H9 (cell line): Measurements from ENCODE around the gene RARG. TPM values are rescaled to one million over a fixed set of nuclear protein-coding genes. Genes with fewer than 3 reads are reported as not detected.
A peak's percentile ranks its signal among the peaks of the same experiment; 100 is the strongest.

ENCODE experiments used
- DNase-seq: peaks from one replicate; pipeline ENCODE4 v3.0.0-alpha.2; 2017
- H2AFZ ChIP-seq: one replicate; pipeline ENCODE4 v1.6.1; 2013; ENCODE audit warnings: mild to moderate bottlenecking, low read length, control low read depth, moderate library complexity
- H2AK5ac ChIP-seq: 2 replicates; pipeline ENCODE4 v1.6.1; 2013; ENCODE audit warnings: low read length, control low read depth, mixed read lengths; ENCODE audit not compliant: insufficient read length
- H2BK120ac ChIP-seq: one replicate; pipeline ENCODE4 v1.6.1; 2013; ENCODE audit warnings: low read depth, mild to moderate bottlenecking, low read length, control low read depth, inconsistent platforms; ENCODE audit not compliant: poor library complexity, severe bottlenecking
- H2BK12ac ChIP-seq: 2 replicates; pipeline ENCODE4 v1.6.1; 2013; ENCODE audit warnings: low read length, control low read depth, mixed read lengths, low read depth; ENCODE audit not compliant: insufficient read length
- H2BK15ac ChIP-seq: 2 replicates; pipeline ENCODE4 v1.6.1; 2013; ENCODE audit warnings: low read depth, low read length, control low read depth
- H2BK20ac ChIP-seq: one replicate; pipeline ENCODE4 v1.6.1; 2013; ENCODE audit warnings: low read depth, mild to moderate bottlenecking, low read length, control low read depth, inconsistent platforms; ENCODE audit not compliant: poor library complexity, severe bottlenecking
- H2BK5ac ChIP-seq: 2 replicates; pipeline ENCODE4 v1.6.1; 2013; ENCODE audit warnings: low read length, control low read depth, mixed read lengths; ENCODE audit not compliant: insufficient read length
- H3K14ac ChIP-seq: 2 replicates; pipeline ENCODE4 v1.6.1; 2013; ENCODE audit warnings: low read length, control low read depth; ENCODE audit not compliant: insufficient read depth
- H3K18ac ChIP-seq: 2 replicates; pipeline ENCODE4 v1.6.1; 2013; ENCODE audit warnings: low read depth, mild to moderate bottlenecking, mixed read lengths, low read length, control low read depth; ENCODE audit not compliant: insufficient read length
- H3K23ac ChIP-seq: 2 replicates; pipeline ENCODE4 v1.6.1; 2013; ENCODE audit warnings: low read length, control low read depth, mixed read lengths, low read depth; ENCODE audit not compliant: insufficient read length
- H3K23me2 ChIP-seq: 2 replicates; pipeline ENCODE4 v1.6.1; 2013; ENCODE audit warnings: low read depth, mild to moderate bottlenecking, mixed read lengths, low read length, control low read depth; ENCODE audit not compliant: insufficient read length, poor library complexity, severe bottlenecking
- H3K27ac ChIP-seq: 2 replicates; pipeline ENCODE4 v1.5.1; 2013; ENCODE audit warnings: low read length, control low read depth, mixed read lengths, low read depth; ENCODE audit not compliant: insufficient read length
- H3K27me3 ChIP-seq: 2 replicates; pipeline ENCODE4 v1.6.1; 2013; ENCODE audit warnings: low read length, control low read depth, inconsistent platforms; ENCODE audit not compliant: insufficient read depth
- H3K4ac ChIP-seq: 2 replicates; pipeline ENCODE4 v1.6.1; 2013; ENCODE audit warnings: low read depth, mild to moderate bottlenecking, control low read depth, inconsistent platforms, low read length, moderate library complexity
- H3K4me1 ChIP-seq: 2 replicates; pipeline ENCODE4 v1.6.1; 2013; ENCODE audit warnings: low read length, control low read depth, inconsistent platforms; ENCODE audit not compliant: insufficient read depth
- H3K4me2 ChIP-seq: 2 replicates; pipeline ENCODE4 v1.6.1; 2013; ENCODE audit warnings: low read length, control low read depth, mixed read lengths; ENCODE audit not compliant: insufficient read length, insufficient read depth
- H3K56ac ChIP-seq: 2 replicates; pipeline ENCODE4 v1.6.1; 2013; ENCODE audit warnings: low read depth, mild to moderate bottlenecking, mixed read lengths, low read length, control low read depth; ENCODE audit not compliant: insufficient read length
- H3K79me1 ChIP-seq: 2 replicates; pipeline ENCODE4 v1.6.1; 2013; ENCODE audit warnings: low read depth, mild to moderate bottlenecking, moderate library complexity, low read length, control low read depth, inconsistent platforms; ENCODE audit not compliant: insufficient read depth, poor library complexity, severe bottlenecking
- H3K79me2 ChIP-seq: 2 replicates; pipeline ENCODE4 v1.6.1; 2013; ENCODE audit warnings: low read length, control low read depth, inconsistent platforms; ENCODE audit not compliant: insufficient read depth
- H3K9ac ChIP-seq: 2 replicates; pipeline ENCODE4 v1.6.1; 2013; ENCODE audit warnings: low read length, control low read depth, mixed read lengths; ENCODE audit not compliant: insufficient read length; ENCODE audit errors: extremely low read depth
- H3K9me3 ChIP-seq: one replicate; pipeline ENCODE4 v1.6.1; 2013; ENCODE audit warnings: low read depth, low read length, inconsistent platforms; ENCODE audit not compliant: control insufficient read depth
- H3T11ph ChIP-seq: one replicate; pipeline ENCODE4 v1.6.1; 2013; ENCODE audit warnings: mild to moderate bottlenecking, low read length, control low read depth, inconsistent platforms
- H4K20me1 ChIP-seq: one replicate; pipeline ENCODE4 v1.6.1; 2013; ENCODE audit not compliant: control insufficient read depth, insufficient read length, insufficient read depth
- H4K5ac ChIP-seq: 2 replicates; pipeline ENCODE4 v1.6.1; 2013; ENCODE audit warnings: low read depth, mild to moderate bottlenecking, mixed read lengths, low read length, control low read depth; ENCODE audit not compliant: insufficient read length
- H4K8ac ChIP-seq: replicated peaks from 2 replicates; pipeline ENCODE4 v1.6.1; 2013; ENCODE audit warnings: low read length, control low read depth, mixed read lengths, low read depth; ENCODE audit not compliant: insufficient read length
- H4K91ac ChIP-seq: 2 replicates; pipeline ENCODE4 v1.6.1; 2013; ENCODE audit warnings: low read depth, mild to moderate bottlenecking, moderate library complexity, mixed read lengths, low read length, control low read depth; ENCODE audit not compliant: insufficient read length
- H3K27ac Mint-ChIP-seq, 3 experiments: 2 replicates in 2 of 3; 3 replicates in 1 of 3; pipeline ENCODE4 v1.8.0; 2020 to 2021; ENCODE audit warnings: mixed read lengths in 3 of 3, mild to moderate bottlenecking in 1 of 3, moderate library complexity in 1 of 3
- H3K27me3 Mint-ChIP-seq: 2 replicates; pipeline ENCODE4 v1.8.0; 2021; ENCODE audit warnings: low read depth, mild to moderate bottlenecking, moderate library complexity, mixed read lengths
- H3K36me3 Mint-ChIP-seq, 3 experiments: 2 replicates in 2 of 3; 3 replicates in 1 of 3; pipeline ENCODE4 v1.8.0; 2020 to 2021; ENCODE audit warnings: low read depth in 3 of 3, mixed read lengths in 3 of 3; ENCODE audit not compliant: insufficient read depth in 1 of 3
- H3K4me1 Mint-ChIP-seq, 2 experiments: 2 replicates each; pipeline ENCODE4 v1.8.0; 2020; ENCODE audit warnings: mixed read lengths in 2 of 2
- H3K4me3 Mint-ChIP-seq, 2 experiments: 2 replicates in 1 of 2; 3 replicates in 1 of 2; pipeline ENCODE4 v1.8.0; 2020 to 2021; ENCODE audit warnings: mild to moderate bottlenecking in 2 of 2, mixed read lengths in 2 of 2, moderate library complexity in 1 of 2
- H3K9me3 Mint-ChIP-seq, 2 experiments: 2 replicates in 1 of 2; 3 replicates in 1 of 2; pipeline ENCODE4 v1.8.0; 2020; ENCODE audit warnings: mild to moderate bottlenecking in 2 of 2, mixed read lengths in 2 of 2, moderate library complexity in 1 of 2
- CTCF ChIP-seq: fragments of 200-600 bp; sonication (generic); conservative IDR thresholded peaks from 3 replicates; pipeline ENCODE4 v1.8.0; 2021; ENCODE audit warnings: antibody characterized with exemption, mild to moderate bottlenecking
- WGBS: extraction: QIAGEN DNeasy Blood & Tissue Kit; methylation state at CpG from one replicate; pipeline ENCODE4 v1.1.7; 2013; ENCODE audit warnings: missing lambda C conversion rate, low lambda C conversion rate, mixed read lengths; ENCODE audit not compliant: insufficient read length; ENCODE audit errors: extremely low coverage; 5-methylcytosine and 5-hydroxymethylcytosine counted together
- total RNA-seq: library from RNA; stranded (reverse); gene quantifications from 2 replicates; pipeline ENCODE4 v1.2.1, GENCODE V29; 2021

RARG gene
- total RNA-seq, 1 experiment from 2014 or later = 43.7 TPM

GRCh38 chr12:53239643-53240258 lies 7.7 kb upstream of the RARG start:
- Histone ChIP-seq H4K8ac (no peak overlapping the region), H3K14ac (no peak overlapping the region), H3K4me1 (peaks cover 6% of the 10 kb centered on the region; the same call in 1 of the 2 replicates), H3K79me2 (no peaks in the 10 kb centered on the region; the same call in 1 of the 2 replicates), H2AK5ac (no peak overlapping the region), H3K9me3 (no peaks in the 10 kb centered on the region), H2BK12ac (no peak overlapping the region), H3K79me1 (no peaks in the 10 kb centered on the region), H3K23me2 (no peaks in the 10 kb centered on the region), H3K9ac (no peak overlapping the region), H3K23ac (no peak overlapping the region), H3K56ac (no peak overlapping the region), H3K27ac (no peak overlapping the region), H4K20me1 (no peaks in the 10 kb centered on the region), H3K4me2 (no peak overlapping the region), H2BK120ac (no peak overlapping the region), H3T11ph (no peak overlapping the region), H3K4ac (no peak overlapping the region), H4K5ac (no peak overlapping the region), H2AFZ (no peak overlapping the region), H3K27me3 (peaks cover 3% of the 10 kb centered on the region; the same call in 1 of the 2 replicates), H4K91ac (no peak overlapping the region), H2BK20ac (no peak overlapping the region), H3K18ac (no peak overlapping the region), H2BK5ac (no peak overlapping the region), H2BK15ac (no peak overlapping the region)
- no peaks in the 10 kb centered on the region; a peak in 1 of 5 replicates for H3K9me3 Mint-ChIP-seq
- H3K36me3 Mint-ChIP-seq = no peaks in the 10 kb centered on the region
- DNase-seq = peak; percentile 24
- TF ChIP-seq CTCF = no peak
- H3K27ac Mint-ChIP-seq = no peak overlapping the region
- peaks cover 63 to 65% of the 10 kb centered on the region in 2 experiments for H3K4me1 Mint-ChIP-seq
- H3K4me3 Mint-ChIP-seq = no peak overlapping the region
- WGBS = no CpG with 5 or more reads among the region's 10 CpGs
- peaks cover 4% of the 10 kb centered on the region for H3K27me3 Mint-ChIP-seq
